Measurements from ENCODE around the gene OR6C2. TPM values are rescaled to one million over a fixed set of nuclear protein-coding genes. Genes with fewer than 3 reads are reported as not detected.
"Not testable (repeated sequence)": the region's sequence is repeated elsewhere in the genome, so short reads cannot be mapped to it uniquely, and the experiment has no call there.

OR6C2 gene
- total RNA-seq, 4 donors from 2014 or later, result not detected

GRCh38 chr12:55445357-55445756 lies 1.5 kb downstream of the OR6C2 start:
- TF ChIP-seq CTCF (IDR thresholded peaks at IDR 0.05), result no peak
- TF ChIP-seq POLR2A (IDR thresholded peaks at IDR 0.05), result no peak
- TF ChIP-seq EP300 (IDR thresholded peaks at IDR 0.05), result no peak
- no peak overlapping the region for H3K27ac ChIP-seq
- no peaks in the 10 kb centered on the region for H3K4me1 ChIP-seq
- peaks cover 0 to 7% (median 0%) of the 10 kb centered on the region in 4 donors for H3K9me3 ChIP-seq
- 93 to 100% methylated on average over 1 of the region's 1 CpG for WGBS, 2 donors
- H3K4me3 ChIP-seq, result no peak overlapping the region
- no peaks in the 10 kb centered on the region for H3K27me3 ChIP-seq
- H3K36me3 ChIP-seq, result no peaks in the 10 kb centered on the region
- DNase-seq (ENCODE audit: low spot score in 2 of 2), result no peak

GRCh38 chr12:55446326-55446725 lies 2.5 kb downstream of the OR6C2 start:
- no peaks in the 10 kb centered on the region for H3K36me3 ChIP-seq
- H3K27me3 ChIP-seq, result no peaks in the 10 kb centered on the region
- TF ChIP-seq EP300 (IDR thresholded peaks at IDR 0.05), result no peak
- no peak for TF ChIP-seq POLR2A (IDR thresholded peaks at IDR 0.05)
- TF ChIP-seq CTCF (IDR thresholded peaks at IDR 0.05), result no peak
- no peak for DNase-seq (ENCODE audit: low spot score in 2 of 2)
- H3K4me3 ChIP-seq, result no peak overlapping the region
- WGBS, 2 donors, result 78 to 84% methylated on average over 5 of the region's 5 CpGs
- no peaks in the 10 kb centered on the region for H3K4me1 ChIP-seq
- no peak overlapping the region for H3K27ac ChIP-seq
- H3K9me3 ChIP-seq, result peaks cover 0 to 2% (median 0%) of the 10 kb centered on the region in 4 donors

GRCh38 chr12:55448825-55449224 lies 4.9 kb downstream of the OR6C2 start:
- Histone ChIP-seq H3K9me3 (no peaks in the 10 kb centered on the region), H3K4me3 (no peak overlapping the region), H3K27ac (no peak overlapping the region), H3K36me3 (no peaks in the 10 kb centered on the region), H3K27me3 (no peaks in the 10 kb centered on the region), H3K4me1 (no peaks in the 10 kb centered on the region)
- no peak for DNase-seq (ENCODE audit: low spot score in 2 of 2)
- TF ChIP-seq EP300 (IDR thresholded peaks at IDR 0.05) (no peak), POLR2A (IDR thresholded peaks at IDR 0.05) (no peak), CTCF (IDR thresholded peaks at IDR 0.05) (no peak)

- not testable (repeated sequence) for H3K27me3 ChIP-seq; H3K4me1 ChIP-seq; H3K27ac ChIP-seq; DNase-seq (ENCODE audit: low spot score in 2 of 2); H3K36me3 ChIP-seq; H3K4me3 ChIP-seq
- H3K9me3 ChIP-seq, result peaks cover 0 to 12% (median 0%) of the 10 kb centered on the region in 4 donors
- 83 to 97% methylated on average over 1 of the region's 1 CpG for WGBS, 2 donors
These were observed 21.1 kb downstream of the OR6C2 start for GRCh38 chr12:55464926-55465325.

GRCh38 chr12:55467836-55468235 lies 24.0 kb downstream of the OR6C2 start:
- WGBS, 2 donors, result 44 to 55% methylated on average over 2 of the region's 2 CpGs
- no peak for DNase-seq (ENCODE audit: low spot score in 2 of 2)
- TF ChIP-seq EP300 (IDR thresholded peaks at IDR 0.05), result no peak
- TF ChIP-seq CTCF (IDR thresholded peaks at IDR 0.05), result no peak
- TF ChIP-seq POLR2A (IDR thresholded peaks at IDR 0.05), result no peak
- H3K27me3 ChIP-seq, result no peaks in the 10 kb centered on the region
- H3K4me1 ChIP-seq, result no peaks in the 10 kb centered on the region
- H3K4me3 ChIP-seq, result no peak overlapping the region
- H3K9me3 ChIP-seq, result peaks cover 0 to 12% (median 0%) of the 10 kb centered on the region in 4 donors
- H3K27ac ChIP-seq, result no peak overlapping the region
- H3K36me3 ChIP-seq, result no peaks in the 10 kb centered on the region

- Histone ChIP-seq H3K27ac (no peak overlapping the region), H3K4me3 (no peak overlapping the region), H3K36me3 (no peaks in the 10 kb centered on the region), H3K27me3 (no peaks in the 10 kb centered on the region), H3K4me1 (no peaks in the 10 kb centered on the region), H3K9me3 (peaks cover 0 to 6% (median 0%) of the 10 kb centered on the region in 4 donors)
- DNase-seq (ENCODE audit: low spot score in 2 of 2), result no peak
- TF ChIP-seq EP300 (IDR thresholded peaks at IDR 0.05) (no peak), POLR2A (IDR thresholded peaks at IDR 0.05) (no peak), CTCF (IDR thresholded peaks at IDR 0.05) (no peak)
- WGBS, 2 donors, result 60 to 67% methylated on average over 2 of the region's 2 CpGs
These were observed 25.4 kb downstream of the OR6C2 start for GRCh38 chr12:55469291-55469690.

Measured in tibial nerve (tissue), 4 donors.